GM12801 (cell line): ENCODE measurements around the gene SPDYC.

Experiments
- TF ChIP-seq, protein P1 (sequence below): IDR thresholded peaks from one replicate; pipeline ENCODE4 v1.5.1; 2011; ENCODE audit warnings: control low read depth; ENCODE audit not compliant: insufficient read length; ENCODE audit errors: extremely low read depth

SPDYC gene

DNA sequence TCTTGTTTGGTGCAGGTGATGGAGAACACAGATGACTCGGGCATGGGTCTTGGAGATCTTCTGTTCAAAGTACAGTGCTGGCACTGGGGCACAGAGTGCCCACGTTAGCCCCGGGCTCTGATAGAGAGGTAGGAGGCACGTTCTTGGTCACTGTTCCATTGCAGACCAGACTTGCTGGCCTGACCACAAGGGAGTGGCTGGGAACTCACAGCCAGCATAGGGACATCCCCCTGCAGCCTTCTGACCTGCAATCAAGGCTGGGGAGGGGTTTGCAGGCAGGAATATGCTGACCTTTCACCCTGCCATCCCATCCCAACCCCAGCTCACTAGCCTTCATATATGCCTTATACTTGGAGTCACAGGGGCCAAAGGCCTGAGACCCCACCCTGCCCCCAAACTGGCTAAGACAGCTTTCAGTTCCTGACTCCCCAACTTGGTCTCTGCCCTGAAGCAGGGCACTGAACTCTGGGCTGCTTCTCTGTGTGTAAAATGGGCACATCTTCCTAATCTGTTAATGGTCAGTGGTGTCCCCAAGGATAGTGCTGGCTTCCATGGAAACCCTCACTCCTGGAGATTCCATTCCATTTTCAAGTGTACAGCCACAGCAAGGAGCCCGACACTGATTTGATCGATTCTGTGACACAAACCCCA, 43.3 kb upstream of the SPDYC start:
- TF ChIP-seq, protein P1, sequence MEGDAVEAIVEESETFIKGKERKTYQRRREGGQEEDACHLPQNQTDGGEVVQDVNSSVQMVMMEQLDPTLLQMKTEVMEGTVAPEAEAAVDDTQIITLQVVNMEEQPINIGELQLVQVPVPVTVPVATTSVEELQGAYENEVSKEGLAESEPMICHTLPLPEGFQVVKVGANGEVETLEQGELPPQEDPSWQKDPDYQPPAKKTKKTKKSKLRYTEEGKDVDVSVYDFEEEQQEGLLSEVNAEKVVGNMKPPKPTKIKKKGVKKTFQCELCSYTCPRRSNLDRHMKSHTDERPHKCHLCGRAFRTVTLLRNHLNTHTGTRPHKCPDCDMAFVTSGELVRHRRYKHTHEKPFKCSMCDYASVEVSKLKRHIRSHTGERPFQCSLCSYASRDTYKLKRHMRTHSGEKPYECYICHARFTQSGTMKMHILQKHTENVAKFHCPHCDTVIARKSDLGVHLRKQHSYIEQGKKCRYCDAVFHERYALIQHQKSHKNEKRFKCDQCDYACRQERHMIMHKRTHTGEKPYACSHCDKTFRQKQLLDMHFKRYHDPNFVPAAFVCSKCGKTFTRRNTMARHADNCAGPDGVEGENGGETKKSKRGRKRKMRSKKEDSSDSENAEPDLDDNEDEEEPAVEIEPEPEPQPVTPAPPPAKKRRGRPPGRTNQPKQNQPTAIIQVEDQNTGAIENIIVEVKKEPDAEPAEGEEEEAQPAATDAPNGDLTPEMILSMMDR: no peak

DNA sequence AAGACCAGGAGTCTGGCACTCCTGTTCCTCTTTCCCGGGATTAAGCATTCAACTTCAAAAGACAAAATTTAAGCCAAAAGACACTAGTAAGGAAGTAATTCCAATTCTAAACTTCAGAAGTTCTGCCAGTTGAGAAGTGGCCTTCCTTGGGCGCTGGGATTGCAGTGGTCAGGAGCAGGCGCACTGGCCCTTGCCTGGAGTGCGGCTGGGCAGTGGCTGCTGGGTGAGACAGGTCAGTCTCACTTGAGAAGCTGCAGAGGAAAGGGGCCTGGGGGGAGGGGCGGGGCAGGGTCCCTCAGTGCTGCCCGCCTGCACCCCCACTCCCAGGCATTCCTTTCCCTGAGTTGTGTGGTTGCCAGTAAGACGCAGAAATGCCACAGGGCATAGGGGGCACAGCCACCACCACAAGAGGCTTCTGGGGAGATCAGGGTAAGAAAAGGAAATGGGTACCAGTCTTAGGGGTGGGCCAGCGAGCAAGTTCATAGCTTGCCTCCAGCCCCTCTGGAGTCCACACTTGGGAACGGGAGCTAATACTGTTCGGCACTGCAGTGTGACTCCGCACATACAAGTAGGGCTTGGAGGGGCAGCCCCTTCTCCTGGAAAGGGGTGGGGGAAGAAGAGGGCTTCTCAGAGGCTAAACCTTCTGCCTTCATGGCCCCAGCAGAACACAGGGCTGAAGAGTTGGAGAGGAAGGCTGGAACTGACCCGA, 42.4 kb upstream of the SPDYC start:
- TF ChIP-seq, protein P1: no peak

DNA sequence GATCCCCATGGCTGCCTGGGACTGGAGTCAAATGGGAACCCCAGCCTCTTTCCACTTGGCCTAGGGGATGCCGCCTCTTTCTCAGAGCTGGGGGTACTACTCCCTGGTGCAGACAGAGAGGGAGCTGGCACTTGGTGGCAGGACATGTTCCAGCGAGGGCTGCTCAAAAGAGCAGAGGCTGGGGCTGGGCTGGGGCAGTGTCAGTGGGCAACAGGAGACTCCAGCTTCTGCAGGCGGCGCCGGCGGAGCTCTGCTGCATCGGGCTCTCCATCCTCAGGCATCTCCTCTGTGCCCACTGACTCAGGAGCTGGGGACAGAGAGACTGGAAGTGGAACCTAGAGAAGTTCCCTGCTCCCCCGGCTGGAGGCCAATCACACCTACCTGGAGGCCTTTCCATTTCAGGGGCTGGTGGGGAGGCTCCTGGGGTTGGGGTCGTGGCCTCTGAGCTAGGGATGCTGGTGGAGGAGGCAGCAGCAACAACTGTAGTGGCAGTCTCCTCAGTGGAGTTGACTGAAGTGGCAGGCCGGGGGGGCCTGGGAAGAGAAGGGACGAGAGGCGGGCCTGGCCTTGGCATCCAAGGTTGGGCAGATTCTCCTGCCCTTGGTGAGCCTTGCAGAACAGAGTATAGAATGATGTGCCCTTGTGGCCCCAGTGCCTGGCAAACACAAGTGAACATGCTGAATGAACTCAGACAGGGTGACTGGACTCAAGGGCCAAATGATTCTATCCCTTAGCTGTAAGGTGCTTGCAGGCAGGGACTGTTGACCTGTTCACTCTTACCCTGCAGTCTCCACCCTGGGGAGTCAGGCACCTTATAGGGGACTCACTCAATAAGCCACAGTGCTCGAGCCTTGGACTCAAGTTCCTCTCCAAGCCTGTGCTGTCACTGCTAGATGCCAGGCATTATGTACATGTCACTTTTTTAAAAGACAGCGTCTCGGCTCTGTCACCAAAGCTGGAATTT, 41.6 kb upstream of the SPDYC start:
- TF ChIP-seq, protein P1: no peak

DNA sequence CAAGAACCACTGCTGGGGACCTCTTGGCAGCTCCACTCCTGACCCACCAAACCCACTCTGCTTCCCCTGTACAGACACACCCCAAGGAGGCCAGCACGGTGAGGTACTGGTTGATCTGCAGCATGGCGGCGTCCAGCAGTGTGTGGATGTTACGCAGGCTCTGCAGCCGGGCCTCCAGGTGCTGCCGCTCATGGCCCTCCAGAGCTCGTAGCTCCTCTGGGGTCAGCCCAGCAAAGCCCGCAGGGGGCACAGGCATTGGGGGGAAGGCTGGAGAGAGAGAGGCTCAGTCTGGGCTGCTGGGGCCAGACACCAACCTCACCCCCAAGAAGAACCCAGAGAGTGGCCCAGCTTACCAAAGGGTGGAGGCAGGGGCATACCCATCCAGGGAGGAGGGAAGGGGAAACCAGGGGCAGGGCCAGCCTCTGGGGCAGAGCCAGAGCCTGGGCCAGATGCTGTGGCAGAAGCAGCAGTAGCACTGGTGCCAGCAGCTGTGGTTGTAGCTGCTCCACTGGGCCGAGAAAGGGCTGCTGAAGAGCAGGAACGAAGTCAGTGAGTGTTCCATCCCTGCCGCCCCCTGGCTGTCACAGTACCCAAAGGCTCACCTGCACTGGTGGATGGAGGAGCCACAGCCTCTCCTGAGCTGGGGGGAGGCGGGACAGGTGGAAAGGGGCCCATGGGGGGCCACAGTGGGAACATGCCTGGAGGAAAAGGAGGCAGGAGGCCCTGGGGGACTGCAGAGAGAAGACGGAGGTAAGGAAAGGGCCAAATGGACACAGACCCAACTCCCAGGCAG, 40.2 kb upstream of the SPDYC start:
- TF ChIP-seq, protein P1: no peak

DNA sequence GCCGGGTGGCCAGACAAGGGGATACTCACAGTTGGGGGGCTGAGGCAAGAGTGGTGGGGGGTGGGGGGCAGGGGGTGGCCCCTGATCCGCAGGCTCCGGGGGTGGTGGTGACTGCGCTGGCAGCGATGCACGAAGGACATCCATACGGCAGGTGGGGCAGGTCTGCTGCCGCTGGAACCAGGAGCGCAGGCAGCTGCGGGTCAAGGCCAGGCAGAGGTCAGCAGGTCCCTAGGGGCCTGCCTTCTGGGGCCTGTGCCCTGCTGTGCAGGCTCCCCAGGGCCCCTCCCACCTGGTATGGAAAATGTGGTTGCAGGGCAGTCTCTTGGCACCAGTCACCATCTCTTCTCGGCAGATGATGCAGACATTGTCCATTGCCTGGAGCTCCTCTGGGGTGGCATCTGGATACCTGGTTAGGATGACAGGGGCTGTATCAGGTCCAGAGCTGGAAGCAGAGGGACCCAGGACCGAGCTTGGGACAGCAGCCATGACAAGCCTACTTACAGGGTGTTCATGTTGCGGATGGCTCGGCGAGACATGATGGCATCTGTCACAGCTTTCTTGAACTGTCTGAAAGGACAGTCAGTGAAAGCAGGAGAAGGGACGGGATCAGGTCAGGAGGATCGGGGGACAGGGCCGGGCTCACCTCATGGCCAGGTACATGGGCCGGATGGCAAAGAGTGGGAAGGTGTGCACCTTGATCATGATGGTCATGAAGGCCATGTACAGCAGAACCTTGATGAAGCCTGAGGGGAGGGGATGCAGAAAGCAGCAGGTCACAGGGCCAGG, 39.2 kb upstream of the SPDYC start:
- TF ChIP-seq, protein P1: no peak

DNA sequence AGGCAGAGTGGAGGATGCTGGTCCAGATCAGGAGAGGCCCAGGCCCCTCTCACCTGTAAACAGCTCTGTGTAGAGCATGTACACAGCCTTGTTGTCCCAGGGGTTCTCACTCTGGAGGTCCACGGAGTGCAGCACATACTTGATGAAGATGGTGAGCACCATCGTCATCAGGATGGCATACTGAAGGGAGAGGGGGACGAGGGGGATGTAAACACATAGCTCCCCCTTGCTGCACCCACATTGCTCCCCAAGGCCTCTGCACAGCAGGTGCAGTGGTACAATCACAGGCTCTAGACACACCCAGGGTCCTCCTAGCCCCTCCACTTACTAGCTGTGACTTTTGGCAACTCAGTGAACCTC, 38.6 kb upstream of the SPDYC start:
- TF ChIP-seq, protein P1: no peak
